Fibroblast of pulmonary artery (primary cell): ENCODE results near the gene AFAP1L2.

Experiments
- DNase-seq: peaks from one replicate; pipeline ENCODE4 v3.0.0-alpha.2; 2010; ENCODE audit warnings: low read depth
- H3K4me3 ChIP-seq: replicated peaks from 2 replicates; pipeline ENCODE4 v1.5.1; 2011; ENCODE audit warnings: low read depth, mild to moderate bottlenecking, control low read depth, low read length, moderate library complexity
- CTCF ChIP-seq: IDR thresholded peaks from 2 replicates; pipeline ENCODE4 v1.5.1; 2011; ENCODE audit warnings: mild to moderate bottlenecking, control low read depth, low read length, inconsistent platforms; ENCODE audit errors: missing control alignments

The AFAP1L2 gene

GRCh38 chr10:114293075-114293474, 111.2 kb downstream of the AFAP1L2 start:
- TF ChIP-seq CTCF: no peak

GRCh38 chr10:114291516-114291915, 112.8 kb downstream of the AFAP1L2 start:
- no peak for DNase-seq
- no peak for TF ChIP-seq CTCF
- H3K4me3 ChIP-seq: no peak overlapping the region

More at GRCh38 chr10:114293075-114293474, 111.2 kb downstream of the AFAP1L2 start:
- no peak overlapping the region for H3K4me3 ChIP-seq
- DNase-seq: no peak

- DNase-seq: no peak
- no peak for TF ChIP-seq CTCF
- H3K4me3 ChIP-seq: no peak overlapping the region
These were observed 113.2 kb downstream of the AFAP1L2 start for GRCh38 chr10:114291076-114291475.

GRCh38 chr10:114290038-114290437, 114.3 kb downstream of the AFAP1L2 start:
- H3K4me3 ChIP-seq: no peak overlapping the region
- no peak for DNase-seq
- TF ChIP-seq CTCF: no peak

GRCh38 chr10:114289096-114289436, 115.2 kb downstream of the AFAP1L2 start:
- TF ChIP-seq CTCF: no peak
- no peak for DNase-seq
- no peak overlapping the region for H3K4me3 ChIP-seq

- no peak for DNase-seq
- TF ChIP-seq CTCF: no peak
- no peak overlapping the region for H3K4me3 ChIP-seq
These were observed 115.7 kb downstream of the AFAP1L2 start for GRCh38 chr10:114288424-114289095.

GRCh38 chr10:114286921-114287320, 117.4 kb downstream of the AFAP1L2 start:
- TF ChIP-seq CTCF: no peak
- H3K4me3 ChIP-seq: no peak overlapping the region
- no peak for DNase-seq
